ENCODE measurements around the gene BICDL2. TPM values are rescaled to one million over a fixed set of nuclear protein-coding genes. Genes with fewer than 3 reads are reported as not detected.
"Not testable (repeated sequence)": the region's sequence is repeated elsewhere in the genome, so short reads cannot be mapped to it uniquely, and the experiment has no call there.

Gene BICDL2, protein sequence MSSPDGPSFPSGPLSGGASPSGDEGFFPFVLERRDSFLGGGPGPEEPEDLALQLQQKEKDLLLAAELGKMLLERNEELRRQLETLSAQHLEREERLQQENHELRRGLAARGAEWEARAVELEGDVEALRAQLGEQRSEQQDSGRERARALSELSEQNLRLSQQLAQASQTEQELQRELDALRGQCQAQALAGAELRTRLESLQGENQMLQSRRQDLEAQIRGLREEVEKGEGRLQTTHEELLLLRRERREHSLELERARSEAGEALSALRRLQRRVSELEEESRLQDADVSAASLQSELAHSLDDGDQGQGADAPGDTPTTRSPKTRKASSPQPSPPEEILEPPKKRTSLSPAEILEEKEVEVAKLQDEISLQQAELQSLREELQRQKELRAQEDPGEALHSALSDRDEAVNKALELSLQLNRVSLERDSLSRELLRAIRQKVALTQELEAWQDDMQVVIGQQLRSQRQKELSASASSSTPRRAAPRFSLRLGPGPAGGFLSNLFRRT
- not detected in 2 replicates for total RNA-seq (2014; rRNA removed; shearing (Covaris generic); ENCODE audit: low replicate concordance)

DNA sequence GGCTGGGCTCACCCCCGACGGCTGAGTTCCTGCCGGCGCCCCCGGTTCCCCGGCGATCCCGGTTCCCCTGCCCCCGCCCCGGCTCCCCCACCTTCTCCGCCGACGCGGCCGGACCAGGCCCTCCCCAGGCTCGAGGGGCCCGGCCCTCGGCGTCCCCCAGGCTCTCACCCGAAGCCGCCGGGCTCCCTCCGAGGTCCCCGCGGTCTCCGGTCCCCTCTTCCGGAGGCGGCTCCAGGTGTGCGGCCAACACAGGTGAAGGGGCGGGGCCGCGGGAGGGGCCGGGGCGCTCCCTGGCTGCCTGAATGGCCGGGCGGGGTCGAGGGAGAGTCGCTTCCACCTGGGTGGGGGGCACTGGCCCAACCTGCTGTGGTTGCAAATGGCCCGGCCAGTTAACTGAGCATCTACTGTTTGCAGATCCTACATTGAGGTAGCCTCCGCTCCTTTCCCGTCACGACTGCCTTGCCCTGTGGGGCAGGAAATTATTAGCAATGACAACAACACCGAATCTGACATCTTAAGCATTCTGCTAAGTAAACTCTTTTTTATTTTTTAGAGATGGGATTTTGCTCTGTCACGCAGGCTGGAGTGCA lies at the start of gene BICDL2:
Gene BICDL2, minus strand, starts transcription at position 219 of the 590 bp plus-strand sequence. CDS start 1,448 bp downstream, outside the sequence.
- no peaks in the 10 kb centered on the region for H3K36me3 ChIP-seq (ENCODE audit: insufficient read depth, low read length)
- no peak within 1 kb of the TSS for H2AFZ ChIP-seq (ENCODE audit: low read length)
- no peaks in the 10 kb centered on the region for H3K79me2 ChIP-seq (ENCODE audit: low read length)
- no peak within 1 kb of the TSS for H3K4me3 ChIP-seq (ENCODE audit: low read length)
- no peaks in the 10 kb centered on the region for H3K9me3 ChIP-seq (ENCODE audit: low read length)
- 0 out of 2 replicates have a peak, but pooled peaks cover 4% of the 10 kb centered on the region for H4K20me1 ChIP-seq (ENCODE audit: insufficient read depth, low read depth, low read length)
- H3K4me1 ChIP-seq (ENCODE audit: low read length) = no peaks in the 10 kb centered on the region
- H3K9me2 ChIP-seq (replicated peaks; ENCODE audit: insufficient read depth, low read length) = no peaks in the 10 kb centered on the region
- H3K4me2 ChIP-seq (ENCODE audit: low read depth, low read length, poor library complexity, severe bottlenecking) = no peak within 1 kb of the TSS
- no peak within 1 kb of the TSS for H3K9ac ChIP-seq (ENCODE audit: low read length)
- no peak within 1 kb of the TSS for H3K27ac ChIP-seq (ENCODE audit: low read length)
- DNase-seq = no peak
- no peaks in the 10 kb centered on the region for H3K27me3 ChIP-seq (ENCODE audit: low read length)

DNA sequence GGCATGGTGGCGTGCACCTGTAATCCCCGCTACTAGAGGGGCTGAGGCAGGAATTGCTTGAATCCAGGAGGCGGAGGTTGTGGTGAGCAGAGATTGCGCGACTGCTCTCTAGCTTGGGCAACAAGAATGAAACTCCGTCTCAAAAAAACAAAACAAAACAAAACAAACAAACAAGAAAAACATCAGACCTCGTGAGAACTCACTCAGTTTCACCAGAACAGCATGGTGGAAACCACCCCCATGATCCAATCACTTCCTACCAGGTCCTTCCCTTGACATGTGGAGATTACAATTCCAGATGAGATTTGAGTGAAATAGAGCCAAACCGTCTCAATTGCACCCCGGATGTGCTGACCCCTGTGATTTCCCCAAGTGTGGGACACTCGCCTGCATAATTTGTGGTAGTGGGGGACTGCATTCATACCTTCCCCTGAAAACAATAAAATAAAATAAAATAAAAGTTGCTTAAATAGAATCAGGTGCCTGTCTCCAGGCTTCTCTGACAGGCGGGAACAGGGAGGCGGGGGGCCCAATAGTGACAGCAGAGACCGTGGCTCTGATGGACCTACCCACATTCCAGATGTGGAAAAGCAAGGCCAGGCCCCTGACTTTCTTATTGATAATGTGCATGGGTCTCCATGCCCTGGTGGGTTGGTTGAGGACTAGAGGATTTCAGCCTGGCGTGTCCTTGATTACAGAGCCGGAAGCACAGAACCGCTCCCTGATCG lies 49.3 kb upstream of the BICDL2 start:
- Histone ChIP-seq H3K9me3 (ENCODE audit: low read length) (no peaks in the 10 kb centered on the region), H3K27ac (ENCODE audit: low read length) (no peak overlapping the region), H3K27me3 (ENCODE audit: low read length) (no peaks in the 10 kb centered on the region), H3K79me2 (ENCODE audit: low read length) (no peaks in the 10 kb centered on the region), H3K4me1 (ENCODE audit: low read length) (no peaks in the 10 kb centered on the region), H3K4me2 (ENCODE audit: low read depth, low read length, poor library complexity, severe bottlenecking) (no peak overlapping the region), H4K20me1 (ENCODE audit: insufficient read depth, low read depth, low read length) (no peaks in the 10 kb centered on the region), H3K36me3 (ENCODE audit: insufficient read depth, low read length) (no peaks in the 10 kb centered on the region), H3K9me2 (replicated peaks; ENCODE audit: insufficient read depth, low read length) (no peaks in the 10 kb centered on the region), H2AFZ (ENCODE audit: low read length) (no peak overlapping the region), H3K4me3 (ENCODE audit: low read length) (no peak overlapping the region), H3K9ac (ENCODE audit: low read length) (no peak overlapping the region)
- DNase-seq = no peak

DNA sequence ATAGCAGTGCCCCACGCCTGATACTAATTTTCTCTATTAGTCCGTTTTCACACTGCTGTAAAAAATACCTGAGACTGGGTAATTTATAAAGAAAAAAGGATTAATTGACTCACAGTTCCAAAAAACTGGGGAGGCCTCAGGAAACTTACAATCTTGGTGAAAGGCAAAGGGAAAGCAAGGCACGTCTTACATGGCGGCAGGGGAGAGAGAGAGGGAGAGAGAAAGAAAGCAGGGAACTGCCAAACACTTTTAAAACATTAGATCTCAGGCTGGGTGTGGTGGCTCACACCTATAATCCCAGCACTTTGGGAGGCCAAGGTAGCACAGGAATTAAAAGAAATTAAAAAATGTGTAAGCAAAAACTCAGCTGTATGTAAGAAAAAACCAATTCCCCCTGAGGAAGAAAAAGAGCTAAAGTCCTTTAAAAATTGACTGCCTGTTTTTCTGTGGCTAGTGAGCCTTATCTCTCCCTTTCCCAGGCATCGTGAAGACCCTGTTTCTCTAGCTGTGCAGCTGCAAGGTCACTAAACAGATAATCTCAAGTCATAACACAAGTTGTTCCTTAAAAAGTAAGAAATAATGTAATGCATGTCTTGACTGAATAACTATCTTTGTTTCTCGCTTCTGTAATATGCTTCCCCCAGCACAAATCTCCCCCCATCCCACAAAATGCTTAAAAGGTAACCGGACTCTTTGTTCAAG lies 48.4 kb upstream of the BICDL2 start:
- Histone ChIP-seq H2AFZ (ENCODE audit: low read length) (no peak overlapping the region), H3K4me1 (ENCODE audit: low read length) (no peaks in the 10 kb centered on the region), H3K9me3 (ENCODE audit: low read length) (no peaks in the 10 kb centered on the region), H3K4me2 (ENCODE audit: low read depth, low read length, poor library complexity, severe bottlenecking) (no peak overlapping the region), H3K27me3 (ENCODE audit: low read length) (no peaks in the 10 kb centered on the region), H4K20me1 (ENCODE audit: insufficient read depth, low read depth, low read length) (no peaks in the 10 kb centered on the region), H3K36me3 (ENCODE audit: insufficient read depth, low read length) (no peaks in the 10 kb centered on the region), H3K4me3 (ENCODE audit: low read length) (no peak overlapping the region), H3K79me2 (ENCODE audit: low read length) (no peaks in the 10 kb centered on the region), H3K27ac (ENCODE audit: low read length) (no peak overlapping the region), H3K9ac (ENCODE audit: low read length) (no peak overlapping the region), H3K9me2 (replicated peaks; ENCODE audit: insufficient read depth, low read length) (no peaks in the 10 kb centered on the region)
- no peak for DNase-seq

DNA sequence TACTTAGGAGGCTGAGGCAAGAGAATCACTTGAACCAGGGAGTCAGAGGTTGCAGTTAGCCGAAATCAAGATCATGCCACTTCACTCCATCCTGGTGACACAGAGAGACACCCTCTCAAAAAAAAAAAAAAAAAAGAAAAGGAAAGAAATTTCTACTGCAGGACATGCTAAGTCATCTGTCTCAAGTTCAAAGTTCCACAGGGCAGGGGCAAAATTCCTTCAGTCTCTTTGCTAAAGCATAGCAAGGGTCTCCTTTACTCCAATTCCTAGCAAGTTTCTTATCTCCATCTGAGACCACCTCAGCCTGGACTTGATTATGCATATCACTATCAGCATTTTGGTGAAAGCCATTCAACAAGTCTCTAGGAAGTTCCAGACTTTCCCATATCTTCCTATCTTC lies 47.7 kb upstream of the BICDL2 start:
- Histone ChIP-seq H3K9ac (ENCODE audit: low read length) (no peak overlapping the region), H3K9me3 (ENCODE audit: low read length) (no peaks in the 10 kb centered on the region), H3K9me2 (replicated peaks; ENCODE audit: insufficient read depth, low read length) (no peaks in the 10 kb centered on the region), H3K79me2 (ENCODE audit: low read length) (no peaks in the 10 kb centered on the region), H3K4me3 (ENCODE audit: low read length) (no peak overlapping the region), H3K4me2 (ENCODE audit: low read depth, low read length, poor library complexity, severe bottlenecking) (no peak overlapping the region), H4K20me1 (ENCODE audit: insufficient read depth, low read depth, low read length) (no peaks in the 10 kb centered on the region), H3K27me3 (ENCODE audit: low read length) (no peaks in the 10 kb centered on the region), H3K36me3 (ENCODE audit: insufficient read depth, low read length) (no peaks in the 10 kb centered on the region), H2AFZ (ENCODE audit: low read length) (no peak overlapping the region), H3K27ac (ENCODE audit: low read length) (no peak overlapping the region), H3K4me1 (ENCODE audit: low read length) (no peaks in the 10 kb centered on the region)
- DNase-seq = no peak

DNA sequence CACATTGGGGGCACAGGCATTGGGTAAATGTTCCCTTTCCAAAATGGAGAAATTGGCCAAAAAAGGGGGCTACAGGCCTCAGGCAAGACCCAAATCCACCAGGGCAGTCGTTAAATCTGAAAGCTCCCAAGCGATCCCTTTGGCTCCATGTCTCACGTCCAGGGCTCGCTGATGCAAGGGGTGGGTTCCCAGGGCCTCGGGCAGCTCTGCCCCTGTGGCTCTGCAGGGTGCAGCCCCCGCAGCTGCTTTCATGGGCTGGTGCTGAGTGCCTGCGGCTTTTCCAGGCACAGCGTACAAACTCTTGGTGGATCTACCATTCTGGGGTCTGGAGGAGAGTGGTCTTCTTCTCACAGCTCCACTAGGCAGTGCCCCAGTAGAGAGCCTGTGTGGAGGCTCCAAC lies 46.7 kb upstream of the BICDL2 start:
- H3K9me2 ChIP-seq (replicated peaks; ENCODE audit: insufficient read depth, low read length); H3K4me3 ChIP-seq (ENCODE audit: low read length); H2AFZ ChIP-seq (ENCODE audit: low read length); H3K36me3 ChIP-seq (ENCODE audit: insufficient read depth, low read length); H4K20me1 ChIP-seq (ENCODE audit: insufficient read depth, low read depth, low read length); H3K79me2 ChIP-seq (ENCODE audit: low read length); H3K9me3 ChIP-seq (ENCODE audit: low read length); H3K4me1 ChIP-seq (ENCODE audit: low read length); H3K27ac ChIP-seq (ENCODE audit: low read length); H3K27me3 ChIP-seq (ENCODE audit: low read length); H3K4me2 ChIP-seq (ENCODE audit: low read depth, low read length, poor library complexity, severe bottlenecking); DNase-seq; H3K9ac ChIP-seq (ENCODE audit: low read length): not testable (repeated sequence)

DNA sequence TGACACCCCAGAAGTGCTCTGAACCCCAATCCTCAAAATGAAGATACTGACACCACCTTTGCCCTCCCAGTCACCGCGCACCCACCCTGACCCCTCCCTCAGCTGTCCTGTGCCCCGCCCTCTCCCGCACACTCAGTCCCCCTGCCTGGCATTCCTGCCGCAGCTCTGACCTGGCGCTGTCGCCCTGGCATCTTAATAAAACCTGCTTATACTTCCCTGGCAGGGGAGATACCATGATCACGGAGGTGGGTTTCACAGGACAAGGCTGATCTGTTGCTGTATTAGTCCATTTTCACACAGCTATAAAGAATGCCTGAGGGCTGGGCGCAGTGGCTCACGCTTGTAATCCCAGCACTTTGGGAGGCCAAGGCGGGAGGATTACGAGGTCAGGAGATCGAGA lies 45.2 kb upstream of the BICDL2 start:
- not testable (repeated sequence) for H3K4me3 ChIP-seq (ENCODE audit: low read length); H2AFZ ChIP-seq (ENCODE audit: low read length); DNase-seq; H3K9me3 ChIP-seq (ENCODE audit: low read length); H3K9ac ChIP-seq (ENCODE audit: low read length); H3K27me3 ChIP-seq (ENCODE audit: low read length); H3K36me3 ChIP-seq (ENCODE audit: insufficient read depth, low read length); H4K20me1 ChIP-seq (ENCODE audit: insufficient read depth, low read depth, low read length); H3K79me2 ChIP-seq (ENCODE audit: low read length); H3K9me2 ChIP-seq (replicated peaks; ENCODE audit: insufficient read depth, low read length); H3K4me1 ChIP-seq (ENCODE audit: low read length); H3K4me2 ChIP-seq (ENCODE audit: low read depth, low read length, poor library complexity, severe bottlenecking); H3K27ac ChIP-seq (ENCODE audit: low read length)

DNA sequence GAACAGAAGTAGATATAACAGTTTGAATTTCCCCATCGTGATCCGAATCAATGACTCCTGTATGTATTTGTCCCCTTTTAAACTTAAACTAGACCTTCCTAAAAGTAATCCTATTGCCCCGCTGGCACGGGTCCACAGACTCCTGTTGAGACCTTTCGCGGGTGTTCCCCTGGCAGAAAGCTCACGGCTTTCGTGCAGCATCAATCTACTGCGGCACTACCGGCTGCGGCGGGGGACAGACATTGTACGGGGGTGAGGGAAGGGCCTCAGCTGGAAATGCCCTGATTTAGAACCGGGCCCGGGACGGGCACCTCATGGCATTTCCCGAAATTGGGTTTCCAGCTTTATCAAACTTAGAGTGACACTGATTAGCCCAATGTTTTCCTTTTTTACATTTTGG lies 43.3 kb upstream of the BICDL2 start:
- Histone ChIP-seq H4K20me1 (ENCODE audit: insufficient read depth, low read depth, low read length) (no peaks in the 10 kb centered on the region), H3K4me2 (ENCODE audit: low read depth, low read length, poor library complexity, severe bottlenecking) (no peak overlapping the region), H3K9me3 (ENCODE audit: low read length) (no peaks in the 10 kb centered on the region), H3K9me2 (replicated peaks; ENCODE audit: insufficient read depth, low read length) (no peaks in the 10 kb centered on the region), H3K36me3 (ENCODE audit: insufficient read depth, low read length) (no peaks in the 10 kb centered on the region), H3K4me1 (ENCODE audit: low read length) (peaks cover 4% of the 10 kb centered on the region), H2AFZ (ENCODE audit: low read length) (no peak overlapping the region), H3K4me3 (ENCODE audit: low read length) (no peak overlapping the region), H3K27ac (ENCODE audit: low read length) (no peak overlapping the region), H3K9ac (ENCODE audit: low read length) (no peak overlapping the region), H3K79me2 (ENCODE audit: low read length) (no peaks in the 10 kb centered on the region), H3K27me3 (ENCODE audit: low read length) (no peaks in the 10 kb centered on the region)
- DNase-seq = no peak

DNA sequence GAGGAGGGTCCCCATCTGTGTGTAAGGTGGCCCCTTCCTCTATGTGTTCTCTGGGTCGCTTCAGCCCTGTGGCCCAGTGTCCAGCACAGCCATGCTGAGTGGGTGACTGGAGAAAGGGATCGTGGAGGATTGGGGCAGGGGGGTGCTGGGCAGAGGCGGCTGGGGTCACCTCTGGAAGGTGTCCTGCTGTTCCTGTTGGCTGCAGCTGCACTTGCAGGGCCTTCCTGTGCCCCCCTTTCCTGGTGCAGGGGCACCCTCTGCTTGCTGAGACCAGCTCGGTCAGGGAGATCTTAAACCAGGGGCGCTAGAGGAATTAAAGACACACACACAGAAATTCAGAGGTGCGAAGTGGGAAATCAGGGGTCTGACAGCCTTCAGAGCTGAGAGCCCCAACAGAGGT lies 39.8 kb upstream of the BICDL2 start:
- Histone ChIP-seq H3K9me3 (ENCODE audit: low read length) (no peaks in the 10 kb centered on the region), H3K9ac (ENCODE audit: low read length) (no peak overlapping the region), H3K79me2 (ENCODE audit: low read length) (no peaks in the 10 kb centered on the region), H3K27me3 (ENCODE audit: low read length) (no peaks in the 10 kb centered on the region), H4K20me1 (ENCODE audit: insufficient read depth, low read depth, low read length) (no peaks in the 10 kb centered on the region), H3K4me2 (ENCODE audit: low read depth, low read length, poor library complexity, severe bottlenecking) (no peak overlapping the region), H2AFZ (ENCODE audit: low read length) (no peak overlapping the region), H3K4me1 (ENCODE audit: low read length) (peaks cover 4% of the 10 kb centered on the region), H3K4me3 (ENCODE audit: low read length) (no peak overlapping the region), H3K9me2 (replicated peaks; ENCODE audit: insufficient read depth, low read length) (no peaks in the 10 kb centered on the region), H3K36me3 (ENCODE audit: insufficient read depth, low read length) (no peaks in the 10 kb centered on the region), H3K27ac (ENCODE audit: low read length) (no peak overlapping the region)
- DNase-seq = no peak

Data from Karpas-422 (cell line).